Right cardiac atrium (tissue), 5 donors: Measurements from ENCODE around the gene TBC1D4. TPM values are rescaled to one million over a fixed set of nuclear protein-coding genes. Genes with fewer than 3 reads are reported as not detected.

Experiments
- ATAC-seq, 2 donors: fragments of 200-7000 bp; cut with Tn5 transposase; one replicate each; pipeline versions ENCODE4 v1.8.0 to v1.9.1; 2020; ENCODE audit warnings: moderate library complexity in 2 of 2, mild to moderate bottlenecking in 1 of 2
- DNase-seq, 3 donors: peaks; one replicate each; pipeline ENCODE4 v3.0.0-alpha.2; 2020
- H3K27ac ChIP-seq: one replicate; pipeline ENCODE4 v1.5.1; 2013; ENCODE audit warnings: mild to moderate bottlenecking, low read length, control low read depth, moderate library complexity
- H3K27me3 ChIP-seq: one replicate; pipeline ENCODE4 v1.6.1; 2013; ENCODE audit not compliant: control insufficient read depth, insufficient read depth
- H3K4me1 ChIP-seq: one replicate; pipeline ENCODE4 v1.6.1; 2013; ENCODE audit warnings: low read length; ENCODE audit not compliant: control insufficient read depth, insufficient read depth
- H3K4me3 ChIP-seq: one replicate; pipeline ENCODE4 v1.5.1; 2013; ENCODE audit warnings: low read length, control low read depth
- H3K9me3 ChIP-seq: one replicate; pipeline ENCODE4 v1.6.1; 2013; ENCODE audit warnings: low read length; ENCODE audit not compliant: control insufficient read depth
- WGBS: extraction: QIAGEN DNeasy Blood & Tissue Kit; methylation state at CpG from one replicate; pipeline ENCODE4 v1.1.7; 2013; 5-methylcytosine and 5-hydroxymethylcytosine counted together
- intact Hi-C, 4 donors: fragments of 100-400 bp; cut with DNase I; formaldehyde crosslinking; loops; one replicate each; pipeline versions ENCODE4 v1.11.0 to v1.14.0; 2022 to 2023
- polyA plus RNA-seq: library from polyadenylated mRNA; stranded (reverse); fragments of 200-250 nt; gene quantifications from one replicate; pipeline ENCODE4 v1.2.3, GENCODE V29; 2013
- total RNA-seq, 4 donors: library from RNA; stranded (reverse); fragmentation: NEBNext Ultra II Directional; extraction: Animal tissue kit (Norgen Biotek cat#: 25700); gene quantifications; one replicate each; pipeline ENCODE4 v1.2.1, GENCODE V29; 2021
- donor health status: healthy with polysubstance abuse.
- donor health status: DM: no; HTN: yes; CAD: no.
- donor health status: DM: no; HTN: no; CAD: no.
- donor health status: DM: no; HTN: yes; CAD: no; lungs with severe emphysema.
- donor health status: DM: yes; HTN: yes; CAD: no.

Gene TBC1D4
- total and polyA plus RNA-seq, 5 donors, result 28.3 to 69.4 (median 62.8) TPM

DNA sequence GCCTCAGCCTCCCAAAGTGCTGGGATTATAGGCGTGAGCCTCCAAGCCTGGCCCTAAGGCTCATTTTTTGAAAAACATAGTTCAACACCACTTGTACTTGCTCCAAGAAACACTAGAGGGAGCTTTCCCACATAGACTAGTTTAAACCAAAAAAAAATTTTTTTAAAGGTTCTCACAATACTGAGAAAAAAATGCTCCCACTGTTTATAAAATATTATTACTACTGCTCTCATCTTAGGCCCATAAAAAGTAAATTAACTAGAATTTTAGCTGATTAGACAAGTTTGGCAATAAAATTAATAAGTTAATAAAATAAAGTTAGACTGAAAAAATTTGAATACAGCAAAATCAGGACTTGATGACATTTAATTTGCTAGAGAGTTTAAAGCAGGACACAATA, 109.5 kb downstream of the TBC1D4 start:
- Histone ChIP-seq H3K9me3 (no peaks in the 10 kb centered on the region), H3K4me3 (no peak overlapping the region), H3K27ac (no peak overlapping the region), H3K4me1 (peaks cover 7% of the 10 kb centered on the region), H3K27me3 (no peaks in the 10 kb centered on the region)
- no peak for DNase-seq
- 8% methylated on average over 1 of the region's 1 CpG for WGBS
- intact Hi-C loops, result loop anchor here (5.0 kb wide), 1 partner anchor 110 kb away; the partner anchor contains the start of gene TBC1D4 (in 4 of the 4)
- ATAC-seq, result peak; percentile 45 to 55

DNA sequence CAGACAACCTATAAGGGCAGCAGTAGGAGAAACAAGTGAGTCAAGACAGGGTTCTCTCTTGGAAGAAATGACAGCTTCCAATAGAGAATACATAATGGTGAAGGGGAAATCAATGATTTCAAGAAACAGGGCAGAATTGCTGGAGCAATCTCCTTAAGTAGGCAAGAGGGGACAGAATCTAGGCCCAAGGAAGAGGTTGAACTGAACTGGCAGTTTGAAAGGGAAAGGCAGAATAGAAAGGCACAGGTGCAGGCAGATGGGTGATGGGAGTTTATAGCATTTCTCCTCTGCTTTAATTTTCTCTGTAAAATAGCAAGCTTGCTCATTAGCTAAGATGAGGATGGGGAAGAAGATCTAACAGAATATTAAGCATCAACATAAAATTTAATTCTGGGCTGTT, 110.8 kb downstream of the TBC1D4 start:
- no peak overlapping the region for H3K27ac ChIP-seq
- H3K4me1 ChIP-seq, result peaks cover 7% of the 10 kb centered on the region
- H3K27me3 ChIP-seq, result no peaks in the 10 kb centered on the region
- DNase-seq (no peak), ATAC-seq (no peak)
- H3K9me3 ChIP-seq, result no peaks in the 10 kb centered on the region
- intact Hi-C loops, result loop anchor here (5.0 kb wide), 1 partner anchor 111 kb away; the partner anchor contains the start of gene TBC1D4 (in 4 of the 4)
- H3K4me3 ChIP-seq, result no peak overlapping the region

DNA sequence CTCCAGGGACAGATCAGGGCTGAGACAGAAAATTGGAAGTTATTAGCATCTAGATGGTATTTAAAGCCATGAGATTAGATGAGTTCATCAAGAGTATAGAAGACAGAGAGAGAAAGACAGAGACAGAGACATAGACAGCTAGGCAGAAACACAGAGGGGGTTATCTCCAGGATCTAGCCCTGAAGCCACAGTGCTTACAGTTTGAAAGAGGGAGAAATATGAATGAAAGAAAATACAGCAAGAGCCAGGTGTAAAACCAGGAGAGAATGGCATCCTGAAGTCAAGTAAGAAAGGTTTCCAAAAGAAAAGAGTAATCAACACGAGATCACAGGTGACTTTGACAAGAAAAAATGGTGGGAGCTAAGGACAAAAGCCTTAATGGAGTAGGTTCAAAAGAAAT, 111.2 kb downstream of the TBC1D4 start:
- Histone ChIP-seq H3K27me3 (no peaks in the 10 kb centered on the region), H3K4me3 (no peak overlapping the region), H3K9me3 (no peaks in the 10 kb centered on the region), H3K27ac (no peak overlapping the region), H3K4me1 (peaks cover 7% of the 10 kb centered on the region)
- DNase-seq (no peak), ATAC-seq (no peak)
- intact Hi-C loops, result loop anchor here (5.0 kb wide), 1 partner anchor 112 kb away; the partner anchor contains the start of gene TBC1D4 (in 4 of the 4)
- WGBS, result 95% methylated on average over 1 of the region's 1 CpG

DNA sequence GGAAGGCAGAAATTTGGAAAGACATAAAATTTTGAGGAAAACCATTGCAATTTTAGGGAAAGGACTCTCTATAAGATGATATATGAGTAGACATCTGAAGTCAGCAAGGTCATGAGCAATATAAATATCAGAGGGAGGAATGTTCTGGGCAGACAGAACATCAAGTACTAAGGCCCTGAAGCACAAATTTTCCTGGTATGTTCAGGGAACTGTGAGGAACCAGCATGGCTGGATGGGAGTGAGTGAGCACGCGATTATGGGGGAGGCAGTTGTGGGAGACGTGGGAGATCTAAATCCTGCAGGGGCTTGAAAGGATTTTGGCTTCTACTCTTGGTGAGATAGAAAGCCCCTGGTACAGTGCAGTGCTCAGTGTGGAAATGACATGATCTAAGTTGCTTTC, 112.0 kb downstream of the TBC1D4 start:
- DNase-seq (no peak), ATAC-seq (no peak)
- intact Hi-C loops, result loop anchor here (5.0 kb wide), 1 partner anchor 112 kb away; the partner anchor contains the start of gene TBC1D4 (in 4 of the 4)
- H3K9me3 ChIP-seq, result no peaks in the 10 kb centered on the region
- peaks cover 7% of the 10 kb centered on the region for H3K4me1 ChIP-seq
- WGBS, result 95% methylated on average over 3 of the region's 3 CpGs
- H3K27ac ChIP-seq, result no peak overlapping the region
- H3K4me3 ChIP-seq, result no peak overlapping the region
- H3K27me3 ChIP-seq, result no peaks in the 10 kb centered on the region

DNA sequence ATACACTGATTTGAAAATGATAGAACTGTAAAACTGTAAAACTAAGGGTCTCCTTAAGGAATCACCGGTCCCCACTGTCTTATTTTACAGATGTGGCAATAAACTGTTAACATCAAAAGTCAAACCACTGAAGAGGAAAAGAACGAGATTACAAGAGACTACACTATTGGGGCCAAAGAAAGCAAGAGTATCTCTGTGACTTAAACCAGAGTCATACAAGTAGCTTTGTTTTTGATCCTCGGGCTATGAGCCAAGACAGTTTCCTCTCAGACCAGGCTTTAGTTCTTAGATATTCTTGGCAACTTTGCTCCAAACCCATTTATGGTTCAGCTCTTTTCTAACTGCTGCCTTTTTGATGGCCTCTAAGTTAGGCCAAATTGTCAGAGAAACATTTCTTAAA, 113.8 kb downstream of the TBC1D4 start:
- H3K27me3 ChIP-seq, result no peaks in the 10 kb centered on the region
- H3K27ac ChIP-seq, result no peak overlapping the region
- DNase-seq (peak; percentile 5 to 26 (median 21)), ATAC-seq (peak; percentile 84 to 92)
- H3K4me3 ChIP-seq, result no peak overlapping the region
- peaks cover 3% of the 10 kb centered on the region for H3K4me1 ChIP-seq
- no peaks in the 10 kb centered on the region for H3K9me3 ChIP-seq
- 10% methylated on average over 3 of the region's 3 CpGs for WGBS
- intact Hi-C loops, result no loop called here

DNA sequence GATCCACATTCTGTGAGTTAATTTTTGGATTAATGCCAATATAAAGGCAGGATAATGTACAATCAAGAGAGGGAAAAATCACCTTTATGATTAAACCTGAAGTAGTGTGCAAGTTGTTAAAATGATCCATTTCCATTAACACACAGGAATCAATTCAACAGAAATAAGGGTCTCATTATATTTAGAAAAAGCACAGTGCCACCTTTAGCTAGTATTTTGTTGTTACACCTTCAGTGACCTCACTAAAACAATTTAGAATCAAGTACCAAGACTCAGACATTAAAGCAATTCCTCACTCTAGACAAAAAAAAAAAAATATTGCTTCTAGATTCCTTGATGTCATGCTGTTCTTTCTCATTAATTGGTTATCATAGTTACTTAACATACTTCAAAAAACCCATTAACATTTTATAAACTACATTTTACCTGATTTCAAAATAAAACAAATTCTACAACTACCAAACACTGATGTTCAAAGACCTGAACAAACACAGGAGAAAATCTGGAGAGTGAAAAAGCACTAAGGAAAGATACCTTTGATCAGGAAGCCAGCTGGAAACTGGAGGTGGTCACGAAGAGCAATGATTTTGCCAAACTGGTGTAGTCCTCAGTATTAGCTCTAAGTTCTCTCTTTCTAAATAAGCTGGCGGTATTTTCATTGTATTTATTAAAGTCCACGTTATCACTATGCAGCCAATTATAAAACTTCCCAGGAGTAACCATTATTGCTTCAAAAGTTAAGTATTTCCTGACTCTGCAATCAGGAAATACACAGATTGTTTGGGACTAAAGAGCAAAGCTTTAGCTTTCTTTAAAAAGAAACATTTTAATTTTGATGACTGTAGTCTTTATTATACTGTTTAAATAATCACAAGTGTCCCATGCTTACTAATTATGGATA, 115.3 kb downstream of the TBC1D4 start:
- intact Hi-C loops, result no loop called here
- no peaks in the 10 kb centered on the region for H3K27me3 ChIP-seq
- no peaks in the 10 kb centered on the region for H3K9me3 ChIP-seq
- no peak for DNase-seq
- no peak overlapping the region for H3K27ac ChIP-seq
- WGBS, result 21% methylated on average over 3 of the region's 3 CpGs
- H3K4me1 ChIP-seq, result peaks cover 3% of the 10 kb centered on the region
- H3K4me3 ChIP-seq, result peak overlapping the region; percentile 34
- no peak for ATAC-seq

DNA sequence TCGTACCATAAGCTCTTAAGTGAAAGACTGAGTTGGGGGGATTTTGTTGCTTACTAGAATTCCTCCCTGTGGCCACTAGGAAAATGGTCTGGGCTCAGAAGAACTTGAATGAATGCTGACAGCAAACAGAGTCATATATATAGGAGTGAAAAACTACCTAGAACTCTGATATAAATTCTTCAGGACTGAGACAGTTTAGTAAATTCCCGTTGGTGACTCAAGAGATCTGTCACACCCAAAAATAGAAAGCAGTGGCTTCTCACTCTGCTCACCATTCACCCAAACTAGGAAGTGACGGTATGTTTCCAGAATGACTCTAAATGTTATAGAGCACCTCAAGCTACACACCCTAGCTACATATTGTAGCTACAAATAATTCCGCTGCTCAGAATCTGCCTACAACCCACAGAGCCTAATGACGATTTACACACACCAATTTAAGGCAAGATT, 116.2 kb downstream of the TBC1D4 start:
- WGBS, result 54% methylated on average over 5 of the region's 5 CpGs
- H3K4me3 ChIP-seq, result peak overlapping the region; percentile 23
- no peaks in the 10 kb centered on the region for H3K27me3 ChIP-seq
- DNase-seq (no peak), ATAC-seq (peak; percentile 49 to 81)
- intact Hi-C loops, result no loop called here
- H3K27ac ChIP-seq, result peak overlapping the region; percentile 54
- peaks cover 3% of the 10 kb centered on the region for H3K4me1 ChIP-seq
- H3K9me3 ChIP-seq, result no peaks in the 10 kb centered on the region

DNA sequence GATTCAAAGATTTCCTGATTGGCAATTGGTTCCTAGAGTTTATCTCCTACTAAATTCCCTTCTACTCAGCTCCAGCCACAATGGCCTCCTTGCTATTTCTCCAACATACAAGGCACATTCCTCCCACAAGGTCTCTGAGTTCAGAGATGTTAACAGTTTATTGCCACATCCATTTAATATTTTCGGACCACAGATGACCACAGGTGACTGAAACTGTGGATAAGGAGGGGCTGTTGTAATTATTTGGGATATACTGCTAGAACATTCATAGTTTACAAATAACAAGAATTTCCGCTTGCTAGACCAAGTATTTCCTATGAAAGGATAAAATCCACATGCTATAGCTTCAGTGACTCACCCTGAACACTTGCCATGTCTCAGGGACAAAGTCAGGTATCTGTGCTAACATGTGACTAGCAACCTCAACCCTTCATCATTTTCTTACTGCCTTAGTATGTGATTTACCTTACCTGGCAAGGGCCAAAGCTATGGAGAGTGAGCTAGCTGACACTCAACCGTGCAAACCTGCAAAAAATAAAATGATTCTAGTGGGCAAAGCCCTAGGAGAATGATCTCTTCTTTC, 117.7 kb downstream of the TBC1D4 start:
- no peak for DNase-seq
- H3K4me3 ChIP-seq, result no peak overlapping the region
- H3K27ac ChIP-seq, result no peak overlapping the region
- peaks cover 3% of the 10 kb centered on the region for H3K4me1 ChIP-seq
- intact Hi-C loops, result no loop called here
- no peaks in the 10 kb centered on the region for H3K9me3 ChIP-seq
- 92% methylated on average over 3 of the region's 3 CpGs for WGBS
- no peaks in the 10 kb centered on the region for H3K27me3 ChIP-seq
- no peak for ATAC-seq

DNA sequence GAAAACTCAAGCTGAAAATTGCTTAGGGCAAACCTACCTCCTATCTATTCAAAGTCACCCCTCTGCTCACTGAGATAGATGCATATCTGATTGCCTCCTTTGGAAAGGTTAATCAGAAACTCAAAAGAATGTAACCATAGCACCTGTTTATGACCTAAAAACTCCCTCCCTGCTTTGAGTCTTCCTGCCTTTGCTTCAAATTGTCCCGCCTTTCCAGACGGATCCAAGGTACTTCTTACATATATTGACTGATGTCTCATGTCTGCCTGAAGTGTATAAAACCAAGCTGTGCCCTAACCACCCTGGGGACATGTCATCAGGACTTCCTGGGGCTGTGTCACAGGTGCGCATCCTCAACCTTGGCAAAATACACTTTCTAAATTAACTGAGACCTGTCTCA, 118.6 kb downstream of the TBC1D4 start:
- no peak for ATAC-seq
- no peak overlapping the region for H3K4me3 ChIP-seq
- no peak for DNase-seq
- H3K4me1 ChIP-seq, result no peaks in the 10 kb centered on the region
- no peaks in the 10 kb centered on the region for H3K27me3 ChIP-seq
- intact Hi-C loops, result no loop called here
- no peak overlapping the region for H3K27ac ChIP-seq
- no peaks in the 10 kb centered on the region for H3K9me3 ChIP-seq
- WGBS, result 92% methylated on average over 3 of the region's 3 CpGs

DNA sequence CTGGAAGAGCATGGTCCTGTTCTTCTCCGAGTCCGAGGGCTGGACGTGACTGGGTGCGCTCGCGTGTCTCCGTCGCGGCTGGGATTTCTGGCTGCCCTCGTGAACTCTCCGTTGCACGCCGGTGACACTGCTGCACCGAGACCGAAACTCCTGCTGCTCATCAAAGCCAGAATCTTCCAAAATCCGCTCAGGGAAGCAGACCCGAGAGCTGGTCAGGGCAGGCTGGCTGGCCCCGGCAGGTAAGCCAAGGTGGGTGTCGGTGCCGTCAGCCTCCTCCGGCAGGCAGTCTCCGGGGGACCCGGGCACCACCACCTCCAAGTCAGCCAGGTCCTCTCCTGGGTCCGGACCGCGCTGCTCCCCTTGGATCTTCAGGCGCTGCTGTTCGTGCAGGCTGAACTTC, 119.9 kb downstream of the TBC1D4 start:
- no peaks in the 10 kb centered on the region for H3K27me3 ChIP-seq
- no peak overlapping the region for H3K27ac ChIP-seq
- H3K4me3 ChIP-seq, result no peak overlapping the region
- no peaks in the 10 kb centered on the region for H3K9me3 ChIP-seq
- DNase-seq, result peak in 2 of 3 donors; percentile 46 to 48
- intact Hi-C loops, result no loop called here
- ATAC-seq, result no peak
- no peaks in the 10 kb centered on the region for H3K4me1 ChIP-seq
- 96% methylated on average over 28 of the region's 28 CpGs for WGBS

DNA sequence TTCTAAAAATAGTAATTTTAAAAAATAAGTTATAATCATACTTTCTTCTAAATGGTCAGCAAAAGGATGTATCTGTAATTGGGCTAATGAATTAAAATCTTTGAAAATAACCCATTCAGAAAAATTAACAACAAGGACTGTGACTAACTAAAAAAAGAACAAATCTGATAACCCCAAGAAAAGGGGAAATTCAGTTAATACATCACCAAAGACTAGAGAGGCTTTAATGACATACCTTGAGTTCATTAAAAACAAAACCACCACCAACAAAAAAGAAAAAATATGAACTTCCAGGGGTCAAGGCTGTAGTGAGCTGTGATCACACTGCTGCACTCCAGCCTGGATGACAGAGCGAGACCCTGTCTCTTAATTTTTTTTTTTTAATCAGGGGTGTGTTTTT, 121.8 kb downstream of the TBC1D4 start:
- WGBS, result 100% methylated on average over 1 of the region's 1 CpG
- Histone ChIP-seq H3K9me3 (no peaks in the 10 kb centered on the region), H3K4me1 (no peaks in the 10 kb centered on the region), H3K27me3 (no peaks in the 10 kb centered on the region), H3K27ac (no peak overlapping the region), H3K4me3 (no peak overlapping the region)
- intact Hi-C loops, result no loop called here
- ATAC-seq (no peak), DNase-seq (no peak)
